H1 (cell line): Measurements from ENCODE around the gene GBGT1. TPM values are rescaled to one million over a fixed set of nuclear protein-coding genes. Genes with fewer than 3 reads are reported as not detected.

Source experiments
- CTCF ChIA-PET: fragments of 300-600 bp; sonication (Branson Sonifier 250); formaldehyde crosslinking; loops from one replicate; lab custom pipeline; 2021; ENCODE audit not compliant: partially characterized antibody; lab: Charles Lee
- POLR2A ChIA-PET: fragments of 300-600 bp; sonication (Branson Sonifier 250); formaldehyde crosslinking; loops from one replicate; lab custom pipeline; 2021; ENCODE audit warnings: inconsistent platforms; ENCODE audit not compliant: partially characterized antibody; lab: Charles Lee
- DNase-seq, 2 experiments: peaks; one replicate each; pipeline versions ENCODE4 v3.0.0 to v3.0.0-alpha.2; 2010 to 2022; ENCODE audit warnings: low spot score in 2 of 2, low read depth in 1 of 2, mixed read lengths in 1 of 2
- FAIRE-seq: peaks from 2 replicates; lab custom pipeline; 2011; peaks lifted over from hg19 to GRCh38; lab: Jason Lieb, UNC
- H2AFZ ChIP-seq: 2 replicates; pipeline ENCODE4 v1.8.1; 2012; ENCODE audit warnings: low read length, inconsistent platforms
- H2AK5ac ChIP-seq: 2 replicates; pipeline ENCODE4 v1.6.1; 2013; ENCODE audit warnings: low read depth, low read length
- H2BK120ac ChIP-seq: replicated peaks from 2 replicates; pipeline ENCODE3; 2013; ENCODE audit warnings: low read depth, low read length, inconsistent platforms
- H2BK12ac ChIP-seq: 2 replicates; pipeline ENCODE4 v1.6.1; 2013; ENCODE audit warnings: low read depth, low read length
- H2BK15ac ChIP-seq: 2 replicates; pipeline ENCODE4 v1.6.1; 2013; ENCODE audit warnings: low read length
- H2BK20ac ChIP-seq: 2 replicates; pipeline ENCODE4 v1.6.1; 2013; ENCODE audit warnings: low read length
- H2BK5ac ChIP-seq: 2 replicates; pipeline ENCODE4 v1.6.1; 2013; ENCODE audit warnings: low read depth, low read length
- H3K14ac ChIP-seq: 2 replicates; pipeline ENCODE4 v1.6.1; 2013; ENCODE audit warnings: inconsistent platforms; ENCODE audit not compliant: insufficient read length
- H3K18ac ChIP-seq: 2 replicates; pipeline ENCODE4 v1.6.1; 2013; ENCODE audit warnings: low read length; ENCODE audit errors: extremely low read depth
- H3K23ac ChIP-seq: 2 replicates; pipeline ENCODE4 v1.6.1; 2013; ENCODE audit warnings: inconsistent platforms; ENCODE audit not compliant: insufficient read length
- H3K23me2 ChIP-seq: 2 replicates; pipeline ENCODE4 v1.6.1; 2013; ENCODE audit warnings: low read depth, low read length
- H3K27ac ChIP-seq: 2 replicates; pipeline ENCODE4 v1.6.1; 2011; ENCODE audit warnings: low read depth, low read length, inconsistent platforms
- H3K27me3 ChIP-seq, 4 experiments: replicated peaks in 1 of 4; 1 replicate in 1 of 4; 2 replicates in 3 of 4; pipeline versions ENCODE4 v1.6.1 to v1.8.1; 2011 to 2013; ENCODE audit warnings: low read length in 3 of 4, mild to moderate bottlenecking in 3 of 4, inconsistent platforms in 2 of 4, mixed read lengths in 2 of 4, moderate library complexity in 1 of 4; ENCODE audit not compliant: control insufficient read depth in 3 of 4, insufficient read depth in 3 of 4; ENCODE audit errors: extremely low read depth in 1 of 4
- H3K36me3 ChIP-seq, 4 experiments: 2 replicates each; pipeline versions ENCODE4 v1.6.1 to v1.8.1; 2011 to 2013; ENCODE audit warnings: mild to moderate bottlenecking in 4 of 4, low read length in 3 of 4, moderate library complexity in 2 of 4, control low read depth in 1 of 4, inconsistent platforms in 1 of 4; ENCODE audit not compliant: insufficient read depth in 4 of 4, control insufficient read depth in 2 of 4
- H3K4ac ChIP-seq: replicated peaks from 2 replicates; pipeline ENCODE3; 2013; ENCODE audit warnings: low read length, low read depth, mixed read lengths, inconsistent platforms; ENCODE audit not compliant: insufficient read length
- H3K4me1 ChIP-seq, 4 experiments: replicated peaks in 1 of 4; 1 replicate in 1 of 4; 2 replicates in 3 of 4; pipeline versions ENCODE4 v1.6.1 to v1.8.1; 2011 to 2013; ENCODE audit warnings: low read length in 3 of 4, inconsistent platforms in 2 of 4, mixed read lengths in 1 of 4; ENCODE audit not compliant: insufficient read depth in 4 of 4, control insufficient read depth in 3 of 4
- H3K4me2 ChIP-seq, 2 experiments: 2 replicates each; pipeline versions ENCODE4 v1.6.1 to v1.8.1; 2011 to 2013; ENCODE audit warnings: low read depth in 2 of 2, low read length in 2 of 2, control low read depth in 1 of 2, inconsistent platforms in 1 of 2, mild to moderate bottlenecking in 1 of 2; ENCODE audit not compliant: insufficient read depth in 1 of 2
- H3K4me3 ChIP-seq, 4 experiments: fragments of 200-600, 300-600 bp in 1 of 4; sonication (generic), shearing (Covaris generic), sonication (Bioruptor Twin) in 1 of 4; 2 replicates each; pipeline versions ENCODE4 v1.5.1 to v1.8.1; 2011 to 2016; ENCODE audit warnings: low read length in 4 of 4, low read depth in 3 of 4, control low read depth in 2 of 4, inconsistent platforms in 2 of 4, mild to moderate bottlenecking in 2 of 4, mixed read lengths in 1 of 4, moderate library complexity in 1 of 4; ENCODE audit not compliant: insufficient read depth in 2 of 4; ENCODE audit errors: extremely low read depth in 1 of 4
- H3K56ac ChIP-seq: replicated peaks from 2 replicates; pipeline ENCODE3; 2013; ENCODE audit warnings: low read depth, mild to moderate bottlenecking, mixed read lengths, low read length, inconsistent platforms; ENCODE audit not compliant: insufficient read length
- H3K79me1 ChIP-seq: 2 replicates; pipeline ENCODE4 v1.6.1; 2013; ENCODE audit warnings: low read depth, low read length, control low read depth
- H3K79me2 ChIP-seq, 2 experiments: 2 replicates each; pipeline versions ENCODE4 v1.6.1 to v1.8.1; 2012 to 2013; ENCODE audit warnings: low read length in 2 of 2, mild to moderate bottlenecking in 2 of 2, inconsistent platforms in 1 of 2; ENCODE audit not compliant: insufficient read depth in 2 of 2, control insufficient read depth in 1 of 2
- H3K9ac ChIP-seq, 4 experiments: replicated peaks in 1 of 4; 1 replicate in 1 of 4; 2 replicates in 3 of 4; pipeline versions ENCODE4 v1.6.1 to v1.8.1; 2011 to 2013; ENCODE audit warnings: low read depth in 3 of 4, low read length in 3 of 4, control low read depth in 2 of 4, mild to moderate bottlenecking in 2 of 4, moderate library complexity in 2 of 4, inconsistent platforms in 1 of 4; ENCODE audit errors: extremely low read depth in 1 of 4
- H3K9me3 ChIP-seq, 2 experiments: 2 replicates each; pipeline versions ENCODE4 v1.6.1 to v1.8.1; 2012 to 2013; ENCODE audit warnings: mild to moderate bottlenecking in 2 of 2, moderate library complexity in 2 of 2, control low read depth in 1 of 2, inconsistent platforms in 1 of 2, low read depth in 1 of 2, low read length in 1 of 2, mixed read lengths in 1 of 2; ENCODE audit not compliant: insufficient read depth in 2 of 2
- H4K20me1 ChIP-seq, 2 experiments: replicated peaks in 1 of 2; 2 replicates each; pipeline versions ENCODE3 to v1.8.1; 2011 to 2013; ENCODE audit warnings: inconsistent platforms in 2 of 2, low read length in 2 of 2, mild to moderate bottlenecking in 1 of 2; ENCODE audit not compliant: insufficient read depth in 2 of 2, control insufficient read depth in 1 of 2
- H4K5ac ChIP-seq: 2 replicates; pipeline ENCODE4 v1.6.1; 2013; ENCODE audit warnings: low read length, low read depth, mixed read lengths, inconsistent platforms; ENCODE audit not compliant: insufficient read length
- H4K8ac ChIP-seq: 2 replicates; pipeline ENCODE4 v1.8.0; 2013; ENCODE audit warnings: mild to moderate bottlenecking, moderate library complexity, low read length, inconsistent platforms; ENCODE audit not compliant: insufficient read depth; ENCODE audit errors: extremely low read depth
- H4K91ac ChIP-seq: replicated peaks from 2 replicates; pipeline ENCODE3; 2013; ENCODE audit warnings: low read length, mixed read lengths, inconsistent platforms; ENCODE audit not compliant: insufficient read length
- CREB1 ChIP-seq: IDR thresholded peaks from 2 replicates; pipeline ENCODE4 v1.6.1; 2012; ENCODE audit warnings: inconsistent platforms
- CTBP2 ChIP-seq: IDR thresholded peaks from 2 replicates; pipeline ENCODE4 v1.7.0; 2011; ENCODE audit warnings: borderline replicate concordance, mild to moderate bottlenecking, moderate library complexity, mixed read lengths, low read length; ENCODE audit not compliant: insufficient read depth, insufficient read length
- KDM1A ChIP-seq: fragments of 200-600, 300-600 bp; sonication (generic); IDR thresholded peaks from 2 replicates; pipeline ENCODE4 v1.7.1; 2016; ENCODE audit warnings: mild to moderate bottlenecking, low read length, borderline replicate concordance
- SIX5 ChIP-seq: IDR thresholded peaks from 2 replicates; pipeline ENCODE4 v1.6.1; 2011; ENCODE audit warnings: mild to moderate bottlenecking, low read depth, low read length
- WGBS, 2 experiments: shearing (Covaris generic) in 1 of 2; methylation state at CpG; one replicate each; pipeline versions ENCODE4 v1.1.6 to v1.1.7; 2013 to 2015; ENCODE audit warnings: low lambda C conversion rate in 2 of 2, mixed read lengths in 2 of 2, inconsistent platforms in 1 of 2, low coverage in 1 of 2, missing lambda C conversion rate in 1 of 2; ENCODE audit not compliant: insufficient replicate concordance in 2 of 2, insufficient coverage in 1 of 2, insufficient read length in 1 of 2; ENCODE audit errors: extremely low coverage in 1 of 2, missing lambda C conversion rate in 1 of 2; 5-methylcytosine and 5-hydroxymethylcytosine counted together
- polyA plus RNA-seq, 7 experiments: library from polyadenylated mRNA; depleted of rRNA in 3 of 7; stranded (reverse) in 5 of 7; unstranded in 2 of 7; fragments of >200 nt in 5 of 7; fragments of 200-250 nt in 2 of 7; gene quantifications; 1 replicate in 5 of 7; 2 replicates in 1 of 7; 4 replicates in 1 of 7; pipeline versions ENCODE4 v1.2.1 to v1.2.3, GENCODE V29; 2011 to 2013; ENCODE audit warnings: missing spikeins in 2 of 7, mixed read lengths in 2 of 7
- total RNA-seq: library from RNA; stranded (reverse); fragmentation: NEBNext Ultra II Directional; extraction: Animal tissue kit (Norgen Biotek cat#: 25700); gene quantifications from 2 replicates; pipeline ENCODE4 v1.2.1, GENCODE V29; 2021

The GBGT1 gene
- total and polyA plus RNA-seq, 2 of the 8 experiments (the other 6 are each of a cell fraction or from before 2014, with no cell fraction given), result 7.1 to 9.7 TPM

DNA sequence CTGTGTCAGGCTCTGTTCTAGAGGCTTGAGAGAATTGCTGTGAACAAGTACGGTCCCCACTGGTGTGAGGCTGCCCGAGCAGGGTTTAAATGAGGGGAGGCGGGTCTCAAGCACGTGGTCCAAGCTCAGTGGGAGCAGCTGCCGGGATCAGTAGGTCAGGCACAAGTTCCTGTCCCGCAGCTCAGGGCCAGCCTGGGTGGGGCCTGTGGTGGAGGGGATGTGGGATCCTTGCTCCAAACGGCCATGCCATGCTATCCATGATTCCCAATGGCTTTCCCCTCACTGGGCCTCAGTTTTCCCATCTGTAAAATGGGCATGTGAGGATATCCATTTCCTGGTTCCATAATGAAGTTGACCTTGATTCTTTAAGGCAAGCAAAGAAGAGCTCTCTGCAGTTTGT, 28.3 kb upstream of the GBGT1 start:
- TF ChIP-seq KDM1A (peak; percentile 60; the same call in 1 of the 2 replicates), SIX5 (no peak), CREB1 (no peak), CTBP2 (no peak)

More for the DNA sequence above, 28.3 kb upstream of the GBGT1 start:
- H4K20me1 ChIP-seq, result peaks cover 0 to 1% of the 10 kb centered on the region in 2 experiments
- no peaks in the 10 kb centered on the region for H3K79me2 ChIP-seq
- FAIRE-seq (no peak), DNase-seq (no peak)
- 75% methylated on average over 7 of the region's 7 CpGs; no CpG with 5 or more reads in 1 of the 2 experiments for WGBS, 2 experiments
- no peak overlapping the region for H2BK15ac ChIP-seq
- H3K4me2 ChIP-seq, result no peak overlapping the region
- no peak overlapping the region for H3K14ac ChIP-seq
- H2BK120ac ChIP-seq, result no peak overlapping the region
- H3K23ac ChIP-seq, result no peak overlapping the region
- no peaks in the 10 kb centered on the region for H3K4me1 ChIP-seq
- no peak overlapping the region for H4K91ac ChIP-seq
- H3K27ac ChIP-seq, result no peak overlapping the region
- peaks cover 0 to 9% (median 5%) of the 10 kb centered on the region in 4 experiments; a peak in 5 of 7 replicates for H3K27me3 ChIP-seq
- no peak overlapping the region for H4K8ac ChIP-seq
- no peak overlapping the region for H3K9ac ChIP-seq
- peaks cover 2 to 3% of the 10 kb centered on the region in 2 experiments; a peak in 1 of 4 replicates for H3K9me3 ChIP-seq
- no peak overlapping the region for H2AK5ac ChIP-seq
- H3K4me3 ChIP-seq, result no peak overlapping the region
- H2BK5ac ChIP-seq, result no peak overlapping the region
- H4K5ac ChIP-seq, result no peak overlapping the region
- ChIA-PET POLR2A (interaction anchor here (0.8 kb wide), 1 partner anchor 205 kb away, joined by 3 read pairs; no protein-coding TSS in a partner anchor), CTCF (interaction anchor here (1.0 to 1.7 kb wide), 3 partner anchors 31 to 48 kb away, joined by 3 to 6 read pairs (median 5); no protein-coding TSS in a partner anchor)
- no peak overlapping the region for H3K4ac ChIP-seq
- no peaks in the 10 kb centered on the region for H3K79me1 ChIP-seq
- no peaks in the 10 kb centered on the region for H3K23me2 ChIP-seq
- H3K36me3 ChIP-seq, result no peaks in the 10 kb centered on the region
- H2BK12ac ChIP-seq, result no peak overlapping the region
- no peak overlapping the region for H3K18ac ChIP-seq
- no peak overlapping the region for H3K56ac ChIP-seq
- no peak overlapping the region for H2BK20ac ChIP-seq
- no peak overlapping the region for H2AFZ ChIP-seq
